Upper lobe of left lung (tissue), 4 donors: ENCODE measurements around the gene RP9.

Experiments used
- CTCF ChIP-seq, 6 experiments: fragments of 450-650 bp in 4 of 6; fragments of 200-600 bp in 2 of 6; sonication (generic) in 2 of 6; IDR thresholded peaks; one replicate each; pipeline ENCODE4 v1.5.1; 2016 to 2019; ENCODE audit warnings: antibody characterized with exemption in 6 of 6
- POLR2AphosphoS5 ChIP-seq, 2 donors: sonication (generic); formaldehyde crosslinking; IDR thresholded peaks; one replicate each; pipeline ENCODE4 v1.5.1; 2017; ENCODE audit warnings: antibody characterized with exemption in 2 of 2

GRCh38 chr7:33062023-33062781 is 47.0 kb downstream of the RP9 start, which contains the start of gene NT5C3A:
- TF ChIP-seq POLR2AphosphoS5 (IDR thresholded peaks at IDR 0.05): peak; percentile 61 to 84
- peak in 3 of 6 experiments; percentile 13 to 28 (median 18) for TF ChIP-seq CTCF (IDR thresholded peaks at IDR 0.05)
